ENCODE results near the gene BCL2L1.

DNA sequence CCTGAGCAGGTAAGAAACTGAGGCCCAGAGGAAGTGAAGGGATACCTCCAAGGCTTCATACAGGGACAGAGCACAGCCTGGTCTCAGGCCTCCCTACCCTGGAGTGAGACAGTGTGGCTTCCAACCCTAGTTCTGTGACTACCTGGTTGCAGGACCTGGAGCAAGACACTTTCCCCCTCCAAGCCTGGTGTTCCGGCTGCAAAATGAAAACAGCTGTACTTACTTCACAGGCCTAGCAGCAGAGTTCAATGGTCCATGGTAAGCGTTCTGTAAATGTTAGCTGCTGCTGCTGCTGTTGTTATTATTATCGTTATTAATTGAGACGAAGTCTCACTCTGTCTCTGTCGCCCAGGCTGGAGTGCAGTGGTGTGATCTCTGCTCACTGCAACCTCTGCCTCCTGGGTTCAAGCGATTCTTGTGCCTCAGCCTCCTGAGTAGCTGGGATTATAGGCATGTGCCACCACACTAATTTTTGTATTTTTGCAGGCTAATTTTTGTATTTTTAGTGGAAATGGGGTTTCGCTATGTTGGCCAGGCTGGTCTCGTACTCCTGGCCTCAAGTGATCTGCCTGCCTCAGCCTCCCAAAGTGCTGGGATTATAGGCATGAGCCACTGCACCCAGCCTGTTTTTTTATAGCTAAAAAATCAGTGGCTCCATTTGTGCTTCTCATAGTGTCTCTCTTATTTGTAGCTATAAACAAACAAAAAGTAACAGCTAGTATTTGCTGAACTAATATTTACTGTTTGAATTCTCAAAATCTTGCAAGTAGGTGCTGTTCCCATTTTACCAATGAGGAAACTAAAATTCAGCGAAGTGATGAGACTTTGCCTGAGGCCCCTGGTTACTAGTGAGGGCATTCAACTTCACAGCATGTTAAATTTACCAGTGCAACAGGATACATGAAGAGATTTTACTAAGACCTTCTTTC is 43.0 kb downstream of the BCL2L1 start:
- no peak for TF ChIP-seq EZH2 (IDR thresholded peaks at IDR 0.05; ENCODE audit: borderline replicate concordance, low read length)
- TF ChIP-seq, protein P1, sequence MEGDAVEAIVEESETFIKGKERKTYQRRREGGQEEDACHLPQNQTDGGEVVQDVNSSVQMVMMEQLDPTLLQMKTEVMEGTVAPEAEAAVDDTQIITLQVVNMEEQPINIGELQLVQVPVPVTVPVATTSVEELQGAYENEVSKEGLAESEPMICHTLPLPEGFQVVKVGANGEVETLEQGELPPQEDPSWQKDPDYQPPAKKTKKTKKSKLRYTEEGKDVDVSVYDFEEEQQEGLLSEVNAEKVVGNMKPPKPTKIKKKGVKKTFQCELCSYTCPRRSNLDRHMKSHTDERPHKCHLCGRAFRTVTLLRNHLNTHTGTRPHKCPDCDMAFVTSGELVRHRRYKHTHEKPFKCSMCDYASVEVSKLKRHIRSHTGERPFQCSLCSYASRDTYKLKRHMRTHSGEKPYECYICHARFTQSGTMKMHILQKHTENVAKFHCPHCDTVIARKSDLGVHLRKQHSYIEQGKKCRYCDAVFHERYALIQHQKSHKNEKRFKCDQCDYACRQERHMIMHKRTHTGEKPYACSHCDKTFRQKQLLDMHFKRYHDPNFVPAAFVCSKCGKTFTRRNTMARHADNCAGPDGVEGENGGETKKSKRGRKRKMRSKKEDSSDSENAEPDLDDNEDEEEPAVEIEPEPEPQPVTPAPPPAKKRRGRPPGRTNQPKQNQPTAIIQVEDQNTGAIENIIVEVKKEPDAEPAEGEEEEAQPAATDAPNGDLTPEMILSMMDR (IDR thresholded peaks at IDR 0.05; ENCODE audit: low read length), result no peak

Measured in OCI-LY1 (cell line).